Transverse colon (tissue), 4 donors: ENCODE measurements around the gene OAF. TPM values are rescaled to one million over a fixed set of nuclear protein-coding genes. Genes with fewer than 3 reads are reported as not detected.
A peak's percentile ranks its signal among the peaks of the same experiment; 100 is the strongest.

Experiments used
- DNase-seq: peaks from one replicate; pipeline ENCODE4 v3.0.0-alpha.2; 2019
- H3K27ac ChIP-seq, 4 donors: fragments of 200-600 bp; sonication (generic); 2 replicates each; pipeline ENCODE4 v1.5.1; 2016 to 2018; ENCODE audit warnings: inconsistent platforms in 4 of 4
- H3K27me3 ChIP-seq: fragments of 200-600 bp; sonication (generic); 2 replicates; pipeline ENCODE4 v1.5.1; 2017; ENCODE audit warnings: inconsistent platforms
- H3K36me3 ChIP-seq, 4 donors: fragments of 200-600 bp; sonication (generic); 2 replicates each; pipeline ENCODE4 v1.5.1; 2017 to 2019; ENCODE audit warnings: inconsistent platforms in 4 of 4
- H3K4me1 ChIP-seq, 4 donors: fragments of 200-600 bp; sonication (generic); 2 replicates each; pipeline ENCODE4 v1.5.1; 2017 to 2020; ENCODE audit warnings: inconsistent platforms in 4 of 4
- H3K4me3 ChIP-seq, 4 donors: fragments of 200-600 bp; sonication (generic); 1 replicate in 1 of 4; 2 replicates in 3 of 4; pipeline versions ENCODE4 v1.5.1 to v1.6.1; 2017 to 2019; ENCODE audit warnings: inconsistent platforms in 4 of 4
- H3K9me3 ChIP-seq, 2 donors: fragments of 200-600 bp; sonication (generic); 2 replicates each; pipeline ENCODE4 v1.5.1; 2017 to 2019; ENCODE audit warnings: inconsistent platforms in 2 of 2
- CTCF ChIP-seq, 5 experiments: fragments of 200-600 bp in 3 of 5; fragments of 450-650 bp in 2 of 5; sonication (generic) in 3 of 5; IDR thresholded peaks; 1 replicate in 2 of 5; 2 replicates in 3 of 5; pipeline ENCODE4 v1.5.1; 2016 to 2017; ENCODE audit warnings: antibody characterized with exemption in 5 of 5, inconsistent platforms in 3 of 5, mild to moderate bottlenecking in 2 of 5, moderate library complexity in 1 of 5
- EP300 ChIP-seq: sonication (generic); formaldehyde crosslinking; IDR thresholded peaks from one replicate; pipeline ENCODE4 v1.6.1; 2017; ENCODE audit warnings: antibody characterized with exemption, low read depth
- POLR2A ChIP-seq: fragments of 450-650 bp; IDR thresholded peaks from one replicate; pipeline ENCODE4 v1.6.1; 2016; ENCODE audit warnings: antibody characterized with exemption, mild to moderate bottlenecking, moderate library complexity
- POLR2AphosphoS5 ChIP-seq, 3 donors: sonication (generic); formaldehyde crosslinking; IDR thresholded peaks; one replicate each; pipeline ENCODE4 v1.6.1; 2016; ENCODE audit warnings: antibody characterized with exemption in 3 of 3
- WGBS, 2 donors: methylation state at CpG; one replicate each; pipeline ENCODE4 v1.1.5; 2018; ENCODE audit warnings: low coverage in 1 of 2; 5-methylcytosine and 5-hydroxymethylcytosine counted together
- in situ Hi-C, 4 donors: fragments of 200-750 bp; cut with MboI; loops; one replicate each; pipeline versions ENCODE4 v1.15.0 to v1.15.1; 2017; ENCODE audit warnings: low sequenced_read_pairs in 3 of 4, low pct_ligation_motif_present in 1 of 4, low pct_unique_long_range_greater_than_20kb in 1 of 4
- intact Hi-C: fragments of 100-400 bp; cut with DNase I; formaldehyde crosslinking; loops from one replicate; pipeline ENCODE4 v1.15.1; 2023; ENCODE audit warnings: low total_unique reads
- total RNA-seq, 4 donors: library from RNA; depleted of rRNA; stranded (reverse); fragments of >200 nt; gene quantifications; one replicate each; pipeline ENCODE4 v1.1.0, GENCODE V29; 2016

The OAF gene
- total RNA-seq, 4 donors from 2014 or later = 78.8 to 553 (median 287) TPM

- Histone ChIP-seq H3K27ac (peak overlapping the region in 2 of 4 donors; percentile 51 to 61), H3K9me3 (no peaks in the 10 kb centered on the region), H3K4me1 (peaks cover 8 to 25% (median 13%) of the 10 kb centered on the region in 4 donors), H3K36me3 (peaks cover 0 to 8% (median 0%) of the 10 kb centered on the region in 4 donors), H3K4me3 (no peak overlapping the region), H3K27me3 (no peaks in the 10 kb centered on the region)
- no peak for DNase-seq
- 75% methylated on average over 4 of the region's 5 CpGs; no CpG with 5 or more reads in 1 of the 2 donors for WGBS, 2 donors
- no peak for TF ChIP-seq EP300
- no peak for TF ChIP-seq POLR2AphosphoS5 (IDR thresholded peaks at IDR 0.05)
- TF ChIP-seq POLR2A = no peak
- in situ Hi-C loops = loop anchor here (5.0 to 10.0 kb wide), 3 partner anchors 49 to 54 kb away; no protein-coding TSS in a partner anchor
- intact Hi-C loops = no loop called here
These were observed 15.4 kb downstream of the OAF start for GRCh38 chr11:120226242-120226641.

- WGBS, 2 donors = 80 to 85% methylated on average over 1 to 13 of the region's 13 CpGs
- peaks cover 3 to 20% (median 8%) of the 10 kb centered on the region in 4 donors for H3K4me1 ChIP-seq
- no peak overlapping the region for H3K27ac ChIP-seq
- no peaks in the 10 kb centered on the region for H3K27me3 ChIP-seq
- H3K9me3 ChIP-seq = no peaks in the 10 kb centered on the region
- no peak overlapping the region for H3K4me3 ChIP-seq
- no peak for TF ChIP-seq POLR2AphosphoS5 (IDR thresholded peaks at IDR 0.05)
- no peak for TF ChIP-seq POLR2A
- no peak for TF ChIP-seq EP300
- TF ChIP-seq CTCF (IDR thresholded peaks at IDR 0.05) = no peak
- H3K36me3 ChIP-seq = peaks cover 0 to 8% (median 0%) of the 10 kb centered on the region in 4 donors
- no peak for DNase-seq
- in situ Hi-C loops = loop anchor here (5.0 to 10.0 kb wide), 3 partner anchors 49 to 54 kb away; no protein-coding TSS in a partner anchor
- intact Hi-C loops = no loop called here
These were observed 15.9 kb downstream of the OAF start for GRCh38 chr11:120226714-120227113.

GRCh38 chr11:120227228-120227852 is 16.5 kb downstream of the OAF start:
- in situ Hi-C loops = loop anchor here (5.0 to 10.0 kb wide), 3 partner anchors 50 to 55 kb away; no protein-coding TSS in a partner anchor
- 89% methylated on average over 5 of the region's 5 CpGs; no CpG with 5 or more reads in 1 of the 2 donors for WGBS, 2 donors

GRCh38 chr11:120228794-120229384 is 18.1 kb downstream of the OAF start:
- no peak overlapping the region for H3K4me3 ChIP-seq
- peaks cover 0 to 8% (median 0%) of the 10 kb centered on the region in 4 donors for H3K36me3 ChIP-seq
- H3K4me1 ChIP-seq = peaks cover 0 to 18% (median 5%) of the 10 kb centered on the region in 4 donors
- DNase-seq = no peak
- no peak overlapping the region for H3K27ac ChIP-seq
- in situ Hi-C loops (loop anchor here (5.0 to 10.0 kb wide), 3 partner anchors 52 to 57 kb away; no protein-coding TSS in a partner anchor), intact Hi-C loops (no loop called here)
- no peak for TF ChIP-seq CTCF (IDR thresholded peaks at IDR 0.05)
- no peak for TF ChIP-seq POLR2A
- TF ChIP-seq EP300 = no peak
- TF ChIP-seq POLR2AphosphoS5 (IDR thresholded peaks at IDR 0.05) = no peak
- 87% methylated on average over 11 of the region's 16 CpGs; no CpG with 5 or more reads in 1 of the 2 donors for WGBS, 2 donors
- H3K9me3 ChIP-seq = no peaks in the 10 kb centered on the region
- H3K27me3 ChIP-seq = no peaks in the 10 kb centered on the region

More at GRCh38 chr11:120227228-120227852, 16.5 kb downstream of the OAF start:
- intact Hi-C loops = no loop called here
- Histone ChIP-seq H3K36me3 (peaks cover 0 to 8% (median 0%) of the 10 kb centered on the region in 4 donors), H3K9me3 (no peaks in the 10 kb centered on the region), H3K4me1 (peaks cover 0 to 16% (median 5%) of the 10 kb centered on the region in 4 donors), H3K27ac (no peak overlapping the region), H3K4me3 (no peak overlapping the region), H3K27me3 (no peaks in the 10 kb centered on the region)
- TF ChIP-seq POLR2AphosphoS5 (IDR thresholded peaks at IDR 0.05) (no peak), POLR2A (no peak), CTCF (IDR thresholded peaks at IDR 0.05) (no peak), EP300 (no peak)
- DNase-seq = no peak
